IMR-90 (cell line): ENCODE results near the gene SNX33. TPM values are rescaled to one million over a fixed set of nuclear protein-coding genes. Genes with fewer than 3 reads are reported as not detected.
A peak's percentile ranks its signal among the peaks of the same experiment; 100 is the strongest.

Experiments used
- ATAC-seq: fragments of 200-7000 bp; cut with Tn5 transposase; 2 replicates; pipeline ENCODE4 v1.9.1; 2020; ENCODE audit warnings: low read depth, mild to moderate bottlenecking, moderate library complexity
- Bru-seq: library from RNA; stranded (reverse); fragments of 400-500 nt; gene quantifications from one replicate; lab custom pipeline; 2021; lab: Mats Ljungman, UMichigan
- BruChase-seq, 2 experiments: library from RNA; stranded (reverse); fragments of 400-500 nt; gene quantifications; one replicate each; lab custom pipeline; 2021; lab: Mats Ljungman, UMichigan
- BruUV-seq: library from RNA; stranded (reverse); fragments of 400-500 nt; replicated peaks from 2 replicates; lab custom pipeline; 2021; lab: Mats Ljungman, UMichigan
- CTCF ChIA-PET: fragments of 300-600 bp; formaldehyde crosslinking; extraction: SDS; loops from one replicate; lab custom pipeline; 2021; ENCODE audit warnings: antibody characterized with exemption; lab: Yijun Ruan, JAX
- POLR2A ChIA-PET: fragments of 300-600 bp; sonication (Branson Sonifier 250); formaldehyde crosslinking; loops from one replicate; lab custom pipeline; 2022; ENCODE audit warnings: antibody characterized with exemption; ENCODE audit not compliant: unreplicated experiment; lab: Charles Lee
- DNase-seq: peaks from one replicate; pipeline ENCODE4 v3.0.0; 2013
- H2AFZ ChIP-seq: replicated peaks from 2 replicates; pipeline ENCODE3; 2013; ENCODE audit warnings: low read length, mild to moderate bottlenecking; ENCODE audit not compliant: poor library complexity
- H2AK5ac ChIP-seq: 2 replicates; pipeline ENCODE4 v1.6.1; 2013; ENCODE audit warnings: low read depth, low read length, inconsistent platforms
- H2AK9ac ChIP-seq: replicated peaks from 2 replicates; pipeline ENCODE3; 2013; ENCODE audit warnings: mild to moderate bottlenecking, low read depth, low read length, moderate library complexity; ENCODE audit not compliant: poor library complexity
- H2BK120ac ChIP-seq: 2 replicates; pipeline ENCODE4 v1.6.1; 2013; ENCODE audit warnings: low read depth, low read length, inconsistent platforms
- H2BK15ac ChIP-seq: 3 replicates; pipeline ENCODE4 v1.6.1; 2013; ENCODE audit warnings: low read depth, low read length, inconsistent platforms
- H2BK20ac ChIP-seq: 2 replicates; pipeline ENCODE4 v1.6.1; 2013; ENCODE audit warnings: low read depth, mild to moderate bottlenecking, inconsistent platforms, low read length, moderate library complexity
- H2BK5ac ChIP-seq: 2 replicates; pipeline ENCODE4 v1.6.1; 2013; ENCODE audit warnings: mild to moderate bottlenecking, low read depth, low read length, inconsistent platforms; ENCODE audit not compliant: poor library complexity, severe bottlenecking
- H3K14ac ChIP-seq: replicated peaks from 2 replicates; pipeline ENCODE4 v1.6.1; 2013; ENCODE audit warnings: low read depth, low read length, inconsistent platforms
- H3K18ac ChIP-seq: 2 replicates; pipeline ENCODE4 v1.6.1; 2013; ENCODE audit warnings: low read depth, low read length, control low read depth
- H3K23ac ChIP-seq: 2 replicates; pipeline ENCODE4 v1.6.1; 2013; ENCODE audit warnings: low read depth, low read length, inconsistent platforms
- H3K27ac ChIP-seq: 2 replicates; pipeline ENCODE4 v1.5.1; 2013; ENCODE audit warnings: mild to moderate bottlenecking, control low read depth, low read length; ENCODE audit not compliant: insufficient read depth
- H3K27me3 ChIP-seq: 2 replicates; pipeline ENCODE4 v1.6.1; 2013; ENCODE audit warnings: low read length; ENCODE audit not compliant: control insufficient read depth, insufficient read depth
- H3K36me3 ChIP-seq: 2 replicates; pipeline ENCODE4 v1.6.1; 2013; ENCODE audit warnings: low read length, mixed read lengths; ENCODE audit not compliant: control insufficient read depth, insufficient read depth
- H3K4ac ChIP-seq: 2 replicates; pipeline ENCODE4 v1.6.1; 2013; ENCODE audit warnings: low read depth, low read length, inconsistent platforms
- H3K4me1 ChIP-seq: 2 replicates; pipeline ENCODE4 v1.6.1; 2013; ENCODE audit warnings: low read length, mixed read lengths; ENCODE audit not compliant: control insufficient read depth, insufficient read depth
- H3K4me2 ChIP-seq: 2 replicates; pipeline ENCODE4 v1.6.1; 2013; ENCODE audit warnings: low read depth, mild to moderate bottlenecking, control low read depth, low read length, moderate library complexity
- H3K4me3 ChIP-seq: 2 replicates; pipeline ENCODE4 v1.5.1; 2013; ENCODE audit warnings: low read depth, mild to moderate bottlenecking, control low read depth, low read length, moderate library complexity; ENCODE audit not compliant: insufficient read depth
- H3K56ac ChIP-seq: 2 replicates; pipeline ENCODE4 v1.6.1; 2013; ENCODE audit warnings: low read length, inconsistent platforms; ENCODE audit not compliant: insufficient read depth; ENCODE audit errors: extremely low read depth
- H3K79me1 ChIP-seq, 2 experiments: 2 replicates each; pipeline ENCODE4 v1.6.1; 2013; ENCODE audit warnings: low read length in 2 of 2, inconsistent platforms in 1 of 2, low read depth in 1 of 2
- H3K9ac ChIP-seq: 2 replicates; pipeline ENCODE4 v1.6.1; 2013; ENCODE audit warnings: low read depth, low read length, control low read depth
- H3K9me1 ChIP-seq: 2 replicates; pipeline ENCODE4 v1.6.1; 2013; ENCODE audit warnings: low read length, inconsistent platforms; ENCODE audit not compliant: insufficient read depth
- H3K9me3 ChIP-seq: 2 replicates; pipeline ENCODE4 v1.6.1; 2013; ENCODE audit warnings: low read length; ENCODE audit not compliant: control insufficient read depth, insufficient read depth
- H4K20me1 ChIP-seq: 2 replicates; pipeline ENCODE4 v1.6.1; 2013; ENCODE audit warnings: low read length, inconsistent platforms; ENCODE audit not compliant: insufficient read depth
- H4K5ac ChIP-seq: 2 replicates; pipeline ENCODE4 v1.6.1; 2013; ENCODE audit warnings: mild to moderate bottlenecking, low read depth, low read length, control low read depth
- H4K8ac ChIP-seq, 2 experiments: 2 replicates each; pipeline ENCODE4 v1.6.1; 2013; ENCODE audit warnings: low read depth in 2 of 2, low read length in 2 of 2, control low read depth in 1 of 2, inconsistent platforms in 1 of 2
- H4K91ac ChIP-seq: 2 replicates; pipeline ENCODE4 v1.6.1; 2013; ENCODE audit warnings: low read depth, low read length, inconsistent platforms; ENCODE audit not compliant: insufficient read depth
- BHLHE40 ChIP-seq: fragments of 150-350 bp; IDR thresholded peaks from 2 replicates; pipeline ENCODE4 v1.6.1; 2016; ENCODE audit warnings: mild to moderate bottlenecking, low read depth, low read length
- CEBPB ChIP-seq: IDR thresholded peaks from 2 replicates; pipeline ENCODE4 v1.6.1; 2012; ENCODE audit warnings: low read depth, low read length, improper control_type of control experiment
- CHD1 ChIP-seq: IDR thresholded peaks from 2 replicates; pipeline ENCODE4 v1.6.1; 2012; ENCODE audit warnings: low read depth, low read length, improper control_type of control experiment
- CTCF ChIP-seq: conservative IDR thresholded peaks from 2 replicates; pipeline ENCODE4 v1.5.1; 2012; ENCODE audit warnings: mild to moderate bottlenecking, low read depth, low read length, improper control_type of control experiment
- ELK1 ChIP-seq: fragments of 150-350 bp; IDR thresholded peaks from 2 replicates; pipeline ENCODE4 v1.6.1; 2016; ENCODE audit warnings: low read depth, mild to moderate bottlenecking, low read length, moderate library complexity, borderline replicate concordance
- FOS ChIP-seq: fragments of 150-350 bp; IDR thresholded peaks from 2 replicates; pipeline ENCODE4 v1.6.1; 2016; ENCODE audit warnings: low read depth, low read length
- MAFK ChIP-seq: IDR thresholded peaks from 2 replicates; pipeline ENCODE4 v1.6.1; 2012; ENCODE audit warnings: low read depth, low read length, improper control_type of control experiment
- MAZ ChIP-seq: IDR thresholded peaks from 2 replicates; pipeline ENCODE4 v1.6.1; 2012; ENCODE audit warnings: low read depth, mild to moderate bottlenecking, low read length, improper control_type of control experiment, moderate library complexity, borderline replicate concordance
- NFE2L2 ChIP-seq: fragments of 150-350 bp; IDR thresholded peaks from 2 replicates; pipeline ENCODE4 v1.6.1; 2016; ENCODE audit warnings: low read depth, mild to moderate bottlenecking, low read length
- POLR2A ChIP-seq: IDR thresholded peaks from 2 replicates; pipeline ENCODE4 v1.6.1; 2012; ENCODE audit warnings: mild to moderate bottlenecking, low read depth, low read length
- RAD21 ChIP-seq: IDR thresholded peaks from 2 replicates; pipeline ENCODE4 v1.6.1; 2012; ENCODE audit warnings: low read length, improper control_type of control experiment
- RCOR1 ChIP-seq: IDR thresholded peaks from 2 replicates; pipeline ENCODE4 v1.6.1; 2012; ENCODE audit warnings: mild to moderate bottlenecking, low read length, improper control_type of control experiment; ENCODE audit not compliant: insufficient replicate concordance
- WGBS, 2 experiments: methylation state at CpG; one replicate each; pipeline versions ENCODE4 v1.1.5 to v1.1.7; 2013; ENCODE audit warnings: missing lambda C conversion rate in 2 of 2; ENCODE audit not compliant: insufficient read length in 1 of 2; ENCODE audit errors: extremely low coverage in 2 of 2; 5-methylcytosine and 5-hydroxymethylcytosine counted together
- dilution Hi-C: fragments of 300-500 bp; cut with HindIII; formaldehyde crosslinking; loops from one replicate; pipeline ENCODE4 v1.14.3; 2018; ENCODE audit warnings: low sequenced_read_pairs; ENCODE audit not compliant: unreplicated experiment
- in situ Hi-C: fragments of 300-500 bp; cut with MboI; formaldehyde crosslinking; loops from 3 replicates; pipeline ENCODE4 v1.14.3; 2019; ENCODE audit warnings: low sequenced_read_pairs, inconsistent platforms, mixed read lengths
- intact Hi-C: fragments of 100-400 bp; cut with micrococcal nuclease; formaldehyde crosslinking; loops from 2 replicates; pipeline ENCODE4 v1.10.0; 2022
- long read RNA-seq: library from polyadenylated mRNA; unstranded; transcript quantifications from one replicate; pipeline ENCODE4 v2.0.0, GENCODE V29; 2021; ENCODE audit not compliant: unreplicated experiment
- polyA plus RNA-seq, 3 experiments: library from polyadenylated mRNA; depleted of rRNA; stranded (reverse); fragments of >200 nt; gene quantifications; 2 replicates each; pipeline ENCODE4 v1.2.3, GENCODE V29; 2012; ENCODE audit warnings: low replicate concordance in 1 of 3
- total RNA-seq: library from RNA; depleted of rRNA; stranded (reverse); fragments of >200 nt; gene quantifications from 2 replicates; pipeline ENCODE4 v1.2.3, GENCODE V29; 2012; rRNA removed

SNX33 gene
- total RNA-seq, result 11.9 and 12.7 TPM in 2 replicates
- 12.5 and 14.6 TPM in 2 replicates for polyA plus RNA-seq (2012; rRNA removed)
- polyA plus RNA-seq (2012; cell fraction: cytosol; rRNA removed), result 5.1 and 11.2 TPM in 2 replicates
- polyA plus RNA-seq (2012; cell fraction: nucleus; rRNA removed; ENCODE audit: low replicate concordance), result 27.3 and 29.8 TPM in 2 replicates
- percentile 80 among the genes with signal in this experiment for Bru-seq, nascent RNA
- percentile 82 among the genes with signal in this experiment for BruChase-seq, experiment 1, labeled RNA remaining after a 6-hour chase
- BruChase-seq, experiment 2, labeled RNA remaining after a 2-hour chase, result percentile 94 among the genes with signal in this experiment
- long read RNA-seq, full-length matches to known transcripts, result 15 of 23 reads
- long read RNA-seq, partial matches to known transcripts, result 0 of 23 reads
- long read RNA-seq, other reads (novel, unspliced or antisense), result 8 of 23 reads

- ATAC-seq (peak; percentile 81), DNase-seq (peak; percentile 89)
- 0% methylated on average over 13 of the region's 76 CpGs; no CpG with 5 or more reads in 1 of the 2 experiments for WGBS, 2 experiments
- BruUV-seq, result no TSS peak
- Histone ChIP-seq H3K4me2 (peak within 1 kb of the TSS; percentile 92), H2BK20ac (0 out of 2 replicates have a peak within 1 kb of the TSS, but pooled peaks have one; percentile 47), H3K27ac (peak within 1 kb of the TSS; percentile 94), H4K5ac (peak within 1 kb of the TSS; percentile 88), H2BK120ac (peak within 1 kb of the TSS; percentile 85), H3K4me3 (peak within 1 kb of the TSS; percentile 88), H4K8ac (peak within 1 kb of the TSS; percentile 91 to 95), H3K18ac (peak within 1 kb of the TSS; percentile 95), H2AK9ac (peak within 1 kb of the TSS; percentile 100), H3K9me1 (peaks cover 32% of the 10 kb centered on the region), H3K4ac (peak within 1 kb of the TSS; percentile 99), H4K20me1 (peaks cover 40% of the 10 kb centered on the region), H2BK15ac (peak within 1 kb of the TSS; percentile 88; the same call in 2 of the 3 replicates), H3K36me3 (peaks cover 26% of the 10 kb centered on the region), H2BK5ac (peak within 1 kb of the TSS; percentile 95), H3K14ac (peak within 1 kb of the TSS; percentile 99), H3K9me3 (no peaks in the 10 kb centered on the region), H2AK5ac (peak within 1 kb of the TSS; percentile 91), H3K9ac (peak within 1 kb of the TSS; percentile 99), H3K27me3 (no peaks in the 10 kb centered on the region), H3K56ac (peak within 1 kb of the TSS; percentile 93), H4K91ac (peak within 1 kb of the TSS; percentile 97), H3K79me1 (peaks cover 26 to 69% of the 10 kb centered on the region in 2 experiments), H2AFZ (peak within 1 kb of the TSS; percentile 94), H3K23ac (peak within 1 kb of the TSS; percentile 99), H3K4me1 (peaks cover 37% of the 10 kb centered on the region)
- CTCF ChIA-PET, result interaction anchor here (0.7 to 1.2 kb wide), 2 partner anchors 10 to 35 kb away, joined by 3 to 4 read pairs; no protein-coding TSS in a partner anchor
- POLR2A ChIA-PET, result interaction anchor here (0.6 to 1.1 kb wide), 5 partner anchors 9 to 535 kb away, joined by 3 to 4 read pairs (median 3); no protein-coding TSS in a partner anchor
- intact Hi-C loops (loop anchor here (1.0 kb wide), 3 partner anchors 14 to 36 kb away; no protein-coding TSS in a partner anchor), in situ Hi-C loops (no loop called here), dilution Hi-C loops (no loop called here)
- TF ChIP-seq MAFK, result no peak
- 0 out of 2 replicates have a peak, but pooled peaks have one; percentile 2 for TF ChIP-seq FOS
- no peak for TF ChIP-seq RCOR1
- TF ChIP-seq POLR2A, result peak; percentile 84
- TF ChIP-seq MAZ, result peak; percentile 68
- TF ChIP-seq BHLHE40, result no peak; the same call in 1 of the 2 replicates
- TF ChIP-seq NFE2L2, result no peak
- peak; percentile 60; the same call in 1 of the 2 replicates for TF ChIP-seq CHD1
- no peak for TF ChIP-seq ELK1
- TF ChIP-seq RAD21, result peak; percentile 24; the same call in 1 of the 2 replicates
- TF ChIP-seq CTCF, result peak; percentile 49
- 0 out of 2 replicates have a peak, but pooled peaks have one; percentile 12 for TF ChIP-seq CEBPB
Measured at GRCh38 chr15:75647370-75648155, at the start of gene SNX33. SNX33 (plus strand) TSS chr15:75647912; CDS start chr15:75649103, 1,191 bp downstream.
